Ovary (tissue), 3 donors: ENCODE results near the gene DAAM1.

Experiments used
- POLR2A ChIP-seq: fragments of 450-650 bp; IDR thresholded peaks from one replicate; pipeline ENCODE4 v1.6.1; 2017; ENCODE audit warnings: antibody characterized with exemption, mild to moderate bottlenecking, moderate library complexity
- TF ChIP-seq, protein P1 (sequence below), 3 donors: fragments of 450-650 bp in 2 of 3; fragments of 200-600 bp in 1 of 3; IDR thresholded peaks; one replicate each; pipeline versions ENCODE4 v1.5.1 to v1.8.0; 2016 to 2022; ENCODE audit warnings: antibody characterized with exemption in 3 of 3, mild to moderate bottlenecking in 1 of 3
- donor health status: DM: no; HTN: no; CAD: no.

DNA sequence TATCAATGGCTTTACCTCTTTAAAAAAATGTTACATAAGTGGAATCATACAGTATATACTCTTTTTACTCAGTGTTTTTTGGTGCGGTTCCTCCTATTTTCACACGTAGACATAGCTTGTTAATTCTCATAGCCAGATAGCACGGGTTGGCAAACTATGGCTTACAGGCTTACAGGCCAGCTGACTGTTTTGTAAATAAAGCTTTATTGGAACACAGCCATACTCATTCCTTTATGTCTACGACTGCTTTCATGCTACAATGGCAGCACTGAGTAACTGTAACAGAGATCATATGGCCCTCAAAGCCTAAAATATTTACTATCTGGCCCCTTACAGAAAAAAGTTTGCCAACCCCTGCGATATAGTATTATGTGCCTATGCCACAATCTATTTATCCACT is 5.8 kb upstream of the DAAM1 start:
- TF ChIP-seq POLR2A: no peak
- TF ChIP-seq, protein P1, sequence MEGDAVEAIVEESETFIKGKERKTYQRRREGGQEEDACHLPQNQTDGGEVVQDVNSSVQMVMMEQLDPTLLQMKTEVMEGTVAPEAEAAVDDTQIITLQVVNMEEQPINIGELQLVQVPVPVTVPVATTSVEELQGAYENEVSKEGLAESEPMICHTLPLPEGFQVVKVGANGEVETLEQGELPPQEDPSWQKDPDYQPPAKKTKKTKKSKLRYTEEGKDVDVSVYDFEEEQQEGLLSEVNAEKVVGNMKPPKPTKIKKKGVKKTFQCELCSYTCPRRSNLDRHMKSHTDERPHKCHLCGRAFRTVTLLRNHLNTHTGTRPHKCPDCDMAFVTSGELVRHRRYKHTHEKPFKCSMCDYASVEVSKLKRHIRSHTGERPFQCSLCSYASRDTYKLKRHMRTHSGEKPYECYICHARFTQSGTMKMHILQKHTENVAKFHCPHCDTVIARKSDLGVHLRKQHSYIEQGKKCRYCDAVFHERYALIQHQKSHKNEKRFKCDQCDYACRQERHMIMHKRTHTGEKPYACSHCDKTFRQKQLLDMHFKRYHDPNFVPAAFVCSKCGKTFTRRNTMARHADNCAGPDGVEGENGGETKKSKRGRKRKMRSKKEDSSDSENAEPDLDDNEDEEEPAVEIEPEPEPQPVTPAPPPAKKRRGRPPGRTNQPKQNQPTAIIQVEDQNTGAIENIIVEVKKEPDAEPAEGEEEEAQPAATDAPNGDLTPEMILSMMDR (IDR thresholded peaks at IDR 0.05): no peak
